ENCODE measurements around the gene PTPRT. TPM values are rescaled to one million over a fixed set of nuclear protein-coding genes. Genes with fewer than 3 reads are reported as not detected.
A peak's percentile ranks its signal among the peaks of the same experiment; 100 is the strongest.

The PTPRT gene
- total RNA-seq, 1 donor from 2014 or later = 0.19 TPM

DNA sequence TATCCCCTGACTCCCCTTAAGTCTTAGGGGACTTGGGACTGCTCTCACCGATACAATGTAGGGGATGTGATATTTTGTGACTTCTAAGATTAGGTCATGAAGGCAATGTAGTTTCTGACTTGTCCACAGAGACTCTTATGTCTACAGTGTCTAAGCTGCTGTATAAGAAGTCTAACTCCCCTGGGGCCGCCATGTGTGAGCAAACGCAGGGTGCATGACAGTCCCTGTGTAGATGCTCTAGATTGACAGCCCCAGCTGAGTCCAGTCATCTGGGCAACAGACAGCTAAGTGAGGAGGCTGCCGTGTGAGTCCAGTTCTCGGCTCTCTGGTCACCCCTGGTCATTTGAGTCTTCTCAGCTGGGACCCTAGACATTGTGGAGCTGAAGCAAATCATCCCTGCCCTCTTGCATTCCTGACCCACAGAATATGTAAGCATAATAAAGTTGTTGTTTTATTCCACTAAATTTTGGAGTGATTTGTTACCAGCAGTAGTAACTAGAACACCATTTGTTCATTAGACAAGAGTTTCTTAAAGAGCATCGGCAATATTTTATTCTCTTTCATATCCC is 828.2 kb downstream of the PTPRT start:
- intact Hi-C loops (cut with DNase I) = no loop called here
- ATAC-seq (no peak), DNase-seq (ENCODE audit: missing footprints) (no peak)

DNA sequence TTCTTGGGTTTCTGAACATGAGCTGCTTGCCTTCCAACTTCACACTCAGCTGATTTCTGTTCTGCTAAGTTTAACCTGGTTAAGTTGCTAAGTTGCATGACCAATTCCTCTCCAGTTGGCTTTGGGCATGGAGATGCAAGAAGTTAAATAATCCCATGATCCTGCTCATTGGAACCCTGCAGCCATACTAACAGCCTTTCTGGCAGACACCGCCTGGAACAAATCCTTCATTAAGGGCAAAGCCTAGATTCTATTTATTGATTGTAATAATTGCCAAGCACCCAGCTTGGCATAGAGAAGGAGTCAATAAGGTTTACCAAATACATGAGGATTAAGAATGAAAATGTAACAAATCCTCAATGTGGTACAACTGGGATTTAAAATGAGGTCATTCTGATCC is 829.1 kb downstream of the PTPRT start:
- DNase-seq (ENCODE audit: missing footprints) = no peak
- intact Hi-C loops (cut with DNase I) = no loop called here

DNA sequence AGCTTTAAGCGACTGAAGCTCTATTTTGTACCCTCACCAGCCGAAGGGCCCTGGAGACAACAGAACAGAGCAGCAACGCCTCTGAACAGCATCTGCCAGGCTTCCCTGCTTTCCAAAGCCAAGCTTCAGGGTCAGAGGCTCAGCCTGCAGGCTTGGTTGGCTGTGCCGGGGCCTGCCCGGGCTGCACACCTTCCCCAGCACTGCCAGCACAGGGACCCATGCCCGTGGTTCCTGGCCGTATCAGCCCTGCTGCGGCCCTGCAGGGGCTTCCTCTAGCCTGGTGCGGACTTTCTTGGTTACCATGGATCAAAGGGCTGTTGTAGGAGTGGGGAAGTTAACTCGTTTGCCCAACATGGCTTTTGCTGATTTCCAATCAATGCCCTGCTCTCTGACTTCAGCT is 830.1 kb downstream of the PTPRT start:
- DNase-seq (ENCODE audit: missing footprints) (no peak), ATAC-seq (no peak)
- intact Hi-C loops (cut with DNase I) = no loop called here

More for the DNA sequence above, 829.1 kb downstream of the PTPRT start:
- no peak for ATAC-seq

GRCh38 chr20:42352096-42352495 is 837.6 kb downstream of the PTPRT start:
- DNase-seq (ENCODE audit: missing footprints) = no peak
- no peak for ATAC-seq
- intact Hi-C loops (cut with DNase I) = no loop called here

- intact Hi-C loops (cut with DNase I) = no loop called here
- ATAC-seq = no peak
- DNase-seq (ENCODE audit: missing footprints) = no peak
These were observed 839.2 kb downstream of the PTPRT start for GRCh38 chr20:42350521-42350920.

- ATAC-seq = no peak
- intact Hi-C loops (cut with DNase I) = loop anchor here (10.0 kb wide), 1 partner anchor 88 kb away; no protein-coding TSS in a partner anchor
- no peak for DNase-seq (ENCODE audit: missing footprints)
These were observed 843.2 kb downstream of the PTPRT start for GRCh38 chr20:42346189-42347170.

DNA sequence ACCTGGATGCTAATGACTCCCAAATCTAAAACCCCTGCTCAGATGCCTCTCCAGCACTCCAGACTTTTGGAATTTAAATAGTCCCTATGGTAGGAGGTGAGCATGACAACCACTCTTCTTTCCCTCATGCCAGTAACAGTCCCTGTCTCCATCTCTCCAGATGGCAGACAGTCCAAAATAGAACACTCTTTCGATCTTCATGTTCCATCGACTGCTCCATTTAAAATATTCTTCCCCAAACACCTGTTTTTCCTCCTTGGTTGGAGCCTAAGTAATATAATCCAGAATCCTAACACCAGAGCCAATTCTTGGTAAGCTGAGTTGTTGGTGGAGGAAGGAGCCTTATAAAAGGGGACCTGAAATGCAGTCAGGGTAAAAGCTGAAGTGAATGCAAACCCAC is 848.1 kb downstream of the PTPRT start:
- ATAC-seq (no peak), DNase-seq (ENCODE audit: missing footprints) (no peak)
- intact Hi-C loops (cut with DNase I) = loop anchor here (10.0 kb wide), 1 partner anchor 93 kb away; no protein-coding TSS in a partner anchor

- no peak for DNase-seq (ENCODE audit: missing footprints)
- intact Hi-C loops (cut with DNase I) = loop anchor here (10.0 kb wide), 1 partner anchor 94 kb away; no protein-coding TSS in a partner anchor
- ATAC-seq = peak; percentile 54
These were observed 849.3 kb downstream of the PTPRT start for GRCh38 chr20:42340368-42340767.

GRCh38 chr20:42338294-42339201 is 851.2 kb downstream of the PTPRT start:
- DNase-seq (ENCODE audit: missing footprints) (no peak), ATAC-seq (peak; percentile 86)
- intact Hi-C loops (cut with DNase I) = no loop called here

DNA sequence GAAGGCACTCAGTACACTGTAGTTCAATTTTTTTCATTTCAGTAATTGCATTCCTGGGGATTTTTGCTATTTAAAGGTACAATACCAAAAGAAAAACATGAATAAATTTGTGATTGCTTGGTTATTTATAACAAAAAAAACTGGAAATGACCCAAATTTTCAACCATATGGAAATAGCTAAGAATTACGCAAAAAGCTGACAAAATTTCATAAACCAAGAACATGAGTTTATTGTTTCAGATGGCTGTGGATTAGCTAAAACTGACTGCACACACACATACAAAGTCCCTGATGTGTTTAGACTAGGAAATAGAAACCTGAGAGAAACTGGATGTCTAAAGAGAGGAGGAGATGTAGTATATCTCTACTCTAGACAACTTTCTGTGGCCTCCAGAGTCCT is 853.1 kb downstream of the PTPRT start:
- no peak for ATAC-seq
- intact Hi-C loops (cut with DNase I) = no loop called here

DNA sequence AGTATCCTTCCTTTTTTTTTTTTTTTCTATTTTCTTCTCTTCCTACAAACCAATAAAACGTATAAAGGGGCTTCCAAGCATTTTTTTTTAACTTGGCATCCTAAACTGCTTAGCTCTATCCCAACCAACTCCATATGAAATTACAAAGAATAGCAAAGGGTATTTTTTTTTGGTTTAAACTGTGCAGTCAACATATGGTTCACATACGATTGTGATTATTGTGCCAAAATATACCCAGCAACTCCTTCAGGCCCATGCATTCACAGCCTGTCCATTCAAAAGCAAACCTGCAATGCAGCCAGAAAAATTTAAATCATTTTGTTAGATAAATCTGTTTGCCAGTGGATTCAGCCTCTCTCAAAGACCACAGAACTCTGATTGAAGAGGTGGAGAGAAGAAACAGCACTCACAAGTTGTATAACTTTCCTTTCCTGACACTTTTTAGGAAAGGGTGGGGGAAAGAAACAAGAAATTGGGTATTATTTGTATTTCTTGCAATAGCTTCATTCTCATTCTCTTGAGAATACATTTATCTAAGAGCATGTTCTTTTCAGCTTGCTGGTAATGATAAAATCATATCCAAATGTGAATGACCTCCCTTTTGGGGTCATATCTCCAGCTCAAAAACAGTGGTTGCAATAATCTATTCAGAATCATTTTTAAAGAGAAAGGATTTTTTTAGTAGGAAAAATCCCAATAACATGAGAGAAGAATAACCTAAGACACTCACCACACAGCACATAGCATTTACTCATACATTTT is 870.3 kb downstream of the PTPRT start:
- DNase-seq (ENCODE audit: missing footprints) (no peak), ATAC-seq (peak; percentile 73)
- intact Hi-C loops (cut with DNase I) = no loop called here

More for the DNA sequence above, 853.1 kb downstream of the PTPRT start:
- no peak for DNase-seq (ENCODE audit: missing footprints)

- DNase-seq (ENCODE audit: missing footprints) (no peak), ATAC-seq (no peak)
- intact Hi-C loops (cut with DNase I) = no loop called here
These were observed 876.0 kb downstream of the PTPRT start for GRCh38 chr20:42313704-42314103.

GRCh38 chr20:42309050-42309449 is 880.7 kb downstream of the PTPRT start:
- DNase-seq (ENCODE audit: missing footprints) (no peak), ATAC-seq (no peak)
- intact Hi-C loops (cut with DNase I) = no loop called here

DNA sequence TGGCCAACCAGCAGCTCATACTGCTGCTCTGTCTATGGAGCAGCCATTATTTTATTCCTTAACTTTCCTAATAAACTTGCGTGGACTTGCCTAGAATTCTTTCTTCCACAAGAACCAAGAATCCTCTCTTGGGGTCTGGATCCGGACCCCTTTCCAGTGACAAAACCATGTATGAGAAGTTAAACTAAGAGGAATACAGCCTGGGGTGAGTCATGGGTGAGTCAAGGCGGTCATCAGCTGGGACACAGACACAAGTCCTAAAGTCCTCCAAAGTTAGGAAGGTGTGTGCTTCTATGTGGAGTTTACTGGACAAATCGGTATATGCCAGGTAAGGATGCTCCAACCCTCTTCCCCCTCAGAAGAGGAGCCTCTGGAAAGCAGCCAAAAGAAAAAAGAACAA is 881.5 kb downstream of the PTPRT start:
- DNase-seq (ENCODE audit: missing footprints) = no peak
- intact Hi-C loops (cut with DNase I) = no loop called here
- ATAC-seq = no peak

GRCh38 chr20:42295592-42295991 is 894.1 kb downstream of the PTPRT start:
- DNase-seq (ENCODE audit: missing footprints) (no peak), ATAC-seq (no peak)
- intact Hi-C loops (cut with DNase I) = no loop called here

DNA sequence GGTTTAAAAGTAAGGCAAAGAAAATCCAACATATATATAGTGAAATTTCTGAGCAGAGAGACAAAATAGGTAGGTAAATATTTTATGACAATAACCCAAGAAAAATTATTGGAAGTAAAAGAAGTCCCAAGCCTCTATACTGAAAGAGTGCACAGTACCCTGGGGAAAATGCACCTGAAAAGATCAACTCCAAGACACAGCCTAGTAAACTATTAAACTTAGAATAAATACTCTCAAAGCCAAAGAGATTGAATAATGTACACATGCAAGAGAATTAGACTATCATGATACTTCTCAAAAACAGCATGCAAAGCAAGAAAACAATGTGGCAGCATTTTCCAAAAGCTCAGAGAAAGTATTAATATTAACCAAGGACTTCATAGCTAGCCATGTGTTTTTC is 894.7 kb downstream of the PTPRT start:
- intact Hi-C loops (cut with DNase I) = no loop called here
- no peak for ATAC-seq
- no peak for DNase-seq (ENCODE audit: missing footprints)

DNA sequence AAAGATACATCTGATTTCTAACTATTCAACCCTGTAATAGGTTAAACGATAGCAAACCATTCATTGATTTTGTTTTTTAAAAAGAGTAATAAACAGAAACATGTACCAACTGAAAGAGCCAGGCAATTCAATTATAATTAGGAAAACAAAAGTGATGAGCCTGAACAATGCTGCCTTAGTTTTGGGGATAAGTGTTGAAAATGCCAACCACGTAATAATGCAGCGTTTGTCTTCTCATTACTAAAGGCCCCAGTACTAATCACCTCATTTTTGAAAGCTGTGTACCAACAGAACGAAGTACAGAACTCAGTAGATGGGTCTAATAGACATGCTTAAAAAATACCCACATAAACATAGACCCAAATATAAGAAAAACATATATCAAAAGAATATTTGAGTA is 907.9 kb downstream of the PTPRT start:
- DNase-seq (ENCODE audit: missing footprints) = no peak
- no peak for ATAC-seq
- intact Hi-C loops (cut with DNase I) = no loop called here

All from Right ventricle myocardium inferior (tissue), 1 donor.